ENCODE data around the gene GRK3.

GRK3 gene

DNA sequence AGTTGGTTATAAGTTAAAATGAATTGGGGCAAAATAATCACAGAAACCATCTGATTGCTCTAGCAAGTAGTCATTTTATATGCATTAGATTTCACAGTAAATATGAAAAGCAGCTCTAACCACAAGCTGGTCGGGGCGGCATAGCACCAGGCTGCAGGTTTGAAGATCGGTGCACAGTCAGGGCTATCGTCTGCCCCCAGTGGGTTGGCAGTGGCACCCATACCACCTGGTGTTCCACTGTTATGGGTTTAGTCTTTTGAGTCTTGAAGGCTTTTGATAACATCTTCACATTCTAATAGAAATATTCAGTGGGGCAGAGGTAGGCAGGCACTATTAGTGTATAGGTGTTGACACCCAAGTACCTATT lies 62.1 kb downstream of the GRK3 start:
- no peak for DNase-seq (ENCODE audit: low spot score)

GRCh38 chr22:25627271-25627852 lies 62.9 kb downstream of the GRK3 start:
- no peak for DNase-seq (ENCODE audit: low spot score)

- DNase-seq (ENCODE audit: low spot score), result no peak
Measured at GRCh38 chr22:25628494-25628893, 64.0 kb downstream of the GRK3 start.

DNA sequence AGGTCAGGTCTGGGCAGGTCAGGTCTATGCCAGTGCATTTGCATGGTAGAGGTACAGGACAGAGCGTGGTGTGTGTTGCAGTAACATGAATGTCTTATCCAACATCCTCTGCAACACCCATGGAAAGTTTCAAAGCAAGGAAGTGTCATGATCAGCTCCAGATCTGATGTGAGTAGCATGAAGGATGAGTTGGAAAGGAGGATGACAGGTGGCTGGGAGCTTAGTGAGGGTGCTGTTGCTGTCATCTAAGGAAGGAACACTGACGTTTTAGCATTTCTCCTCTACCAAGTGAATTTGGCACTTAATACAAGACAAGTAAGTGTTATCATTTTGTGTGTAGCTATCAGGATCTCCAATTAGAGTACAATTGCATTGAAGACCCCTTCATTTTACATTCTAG lies 65.1 kb downstream of the GRK3 start:
- no peak for DNase-seq (ENCODE audit: low spot score)

- no peak for DNase-seq (ENCODE audit: low spot score)
Measured at GRCh38 chr22:25630447-25630846, 66.0 kb downstream of the GRK3 start.

GRCh38 chr22:25636323-25636722 lies 71.8 kb downstream of the GRK3 start:
- DNase-seq (ENCODE audit: low spot score), result no peak

- DNase-seq (ENCODE audit: low spot score), result no peak
Measured at GRCh38 chr22:25637032-25637431, 72.6 kb downstream of the GRK3 start.

DNA sequence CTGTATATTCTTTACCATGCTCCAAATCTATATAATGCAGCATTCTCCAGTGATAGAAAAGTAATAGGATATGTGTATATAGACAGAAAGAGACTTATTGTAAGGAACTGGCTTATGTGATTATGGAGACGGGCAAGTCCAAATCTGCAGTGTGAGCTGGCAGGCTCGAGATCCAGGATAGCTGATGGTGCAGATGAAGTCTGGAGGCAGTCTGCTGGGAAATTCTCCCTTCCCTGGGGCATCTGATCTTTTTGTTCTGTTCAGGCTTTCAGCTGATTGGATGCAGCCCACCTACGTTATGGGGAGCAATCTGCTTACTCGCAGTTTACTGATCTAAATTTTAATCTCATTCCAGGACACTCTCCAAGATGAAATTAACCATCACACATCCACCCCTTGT lies 73.2 kb downstream of the GRK3 start:
- no peak for DNase-seq (ENCODE audit: low spot score)

DNA sequence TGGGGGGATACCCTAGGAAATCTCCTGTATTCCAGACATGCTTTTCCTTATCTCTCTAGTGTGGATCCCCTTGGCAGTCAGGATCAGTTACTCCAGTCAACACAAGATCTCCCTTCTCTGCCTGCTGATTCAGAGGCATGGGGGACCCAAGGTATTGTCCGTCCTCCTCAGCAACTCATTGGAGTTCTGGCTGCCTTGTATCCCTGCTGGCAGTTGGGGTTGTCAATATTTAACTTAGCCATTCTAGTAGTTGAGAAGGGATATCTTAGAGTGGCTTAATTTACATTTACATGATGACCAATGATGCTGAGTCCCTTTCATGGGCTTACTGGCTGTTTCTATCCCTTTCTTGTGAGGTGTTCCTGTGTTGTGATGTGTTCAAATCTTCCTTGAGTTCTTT lies 74.2 kb downstream of the GRK3 start:
- DNase-seq (ENCODE audit: low spot score), result no peak

- DNase-seq (ENCODE audit: low spot score), result no peak
Measured at GRCh38 chr22:25641650-25642049, 77.2 kb downstream of the GRK3 start.

GRCh38 chr22:25643232-25644000 lies 78.9 kb downstream of the GRK3 start:
- no peak for DNase-seq (ENCODE audit: low spot score)

- no peak for DNase-seq (ENCODE audit: low spot score)
Measured at GRCh38 chr22:25644122-25644521, 79.6 kb downstream of the GRK3 start.

DNA sequence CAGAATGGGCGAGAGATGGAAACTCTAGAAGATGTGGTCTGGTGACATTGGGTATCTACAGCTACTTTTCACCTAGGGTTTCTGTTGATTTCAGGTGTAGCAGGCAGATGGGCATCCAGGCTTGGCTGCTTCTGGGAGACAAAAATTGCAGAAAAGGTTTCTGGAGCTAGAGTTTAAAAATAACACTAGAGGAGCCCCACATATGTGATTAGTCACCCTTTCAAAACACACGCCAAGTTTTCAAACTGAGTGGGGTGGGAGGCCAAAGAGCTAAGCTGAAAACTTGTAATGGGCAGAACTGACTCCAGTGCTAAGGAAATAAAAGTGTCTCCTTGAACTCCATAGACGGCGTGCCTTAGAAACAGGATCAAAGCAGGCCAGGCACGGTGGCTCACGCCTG lies 80.8 kb downstream of the GRK3 start:
- no peak for DNase-seq (ENCODE audit: low spot score)

- DNase-seq (ENCODE audit: low spot score), result no peak
Measured at GRCh38 chr22:25645964-25646363, 81.5 kb downstream of the GRK3 start.

- DNase-seq (ENCODE audit: low spot score), result no peak
Measured at GRCh38 chr22:25650833-25651232, 86.4 kb downstream of the GRK3 start.

DNA sequence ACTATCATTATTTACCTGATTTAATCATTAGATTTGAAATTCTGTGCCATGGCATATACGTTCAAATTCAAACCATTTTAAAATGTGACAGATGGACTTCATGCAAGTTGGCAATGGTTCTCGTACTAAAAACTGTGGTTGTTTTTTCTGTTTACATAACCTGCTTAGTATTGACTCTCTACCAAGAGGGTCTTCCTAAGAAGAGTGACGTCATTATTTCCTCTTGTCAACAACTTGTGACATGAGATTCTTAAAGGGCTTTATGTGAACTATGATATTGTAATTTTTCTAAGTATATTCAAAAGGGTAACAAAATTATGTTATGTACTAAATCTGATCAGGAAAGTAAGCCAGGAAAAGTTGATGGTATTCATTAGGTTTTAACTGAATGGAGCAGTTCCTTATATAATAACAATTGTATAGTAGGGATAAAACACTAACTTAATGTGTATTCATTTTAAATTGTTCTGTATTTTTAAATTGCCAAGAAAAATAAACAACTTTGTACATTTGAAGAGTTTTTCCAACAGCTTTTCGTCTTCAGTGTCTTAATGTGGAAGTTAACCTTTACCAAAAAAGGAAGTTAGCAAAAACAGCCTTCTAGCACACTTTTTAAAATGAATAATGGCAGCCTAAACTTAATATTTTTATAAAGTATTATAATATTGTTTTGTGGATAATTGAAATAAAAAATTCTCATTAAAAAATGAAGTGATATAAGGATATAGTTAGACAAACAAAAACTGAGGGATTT lies 87.0 kb downstream of the GRK3 start:
- no peak for DNase-seq (ENCODE audit: low spot score)

GRCh38 chr22:25654676-25655075 lies 90.2 kb downstream of the GRK3 start:
- DNase-seq (ENCODE audit: low spot score), result no peak

GRCh38 chr22:25655371-25655935 lies 91.0 kb downstream of the GRK3 start:
- DNase-seq (ENCODE audit: low spot score), result no peak

GRCh38 chr22:25656724-25657123 lies 92.2 kb downstream of the GRK3 start:
- DNase-seq (ENCODE audit: low spot score), result no peak

GRCh38 chr22:25658633-25659032 lies 94.2 kb downstream of the GRK3 start:
- DNase-seq (ENCODE audit: low spot score), result no peak

GRCh38 chr22:25659413-25659812 lies 94.9 kb downstream of the GRK3 start:
- DNase-seq (ENCODE audit: low spot score), result no peak

- DNase-seq (ENCODE audit: low spot score), result no peak
Measured at GRCh38 chr22:25660336-25660735, 95.9 kb downstream of the GRK3 start.

DNA sequence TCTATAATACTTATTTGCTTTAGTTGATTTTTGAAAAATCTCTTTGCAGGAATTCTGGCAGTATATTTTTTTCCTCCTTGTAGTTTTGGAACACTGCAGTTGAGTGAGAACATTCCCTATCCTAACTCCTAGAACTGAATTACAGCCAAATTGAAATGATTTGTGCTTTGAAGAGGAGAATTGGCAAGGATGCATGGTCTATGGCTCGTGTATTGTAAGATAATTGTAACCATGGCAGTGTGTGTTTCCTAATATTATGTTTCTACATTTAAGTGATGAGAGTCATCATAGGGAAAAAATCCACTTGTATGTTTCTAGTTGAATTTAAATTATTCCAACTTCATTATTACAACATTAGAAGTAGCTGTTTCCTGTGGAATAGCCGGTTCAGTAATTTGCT lies 96.6 kb downstream of the GRK3 start:
- DNase-seq (ENCODE audit: low spot score), result no peak
